Progenitor cell of endocrine pancreas (in vitro differentiated cells): ENCODE results near the gene EGF. TPM values are rescaled to one million over a fixed set of nuclear protein-coding genes. Genes with fewer than 3 reads are reported as not detected.

Experiments
- DNase-seq: peaks from one replicate; pipeline ENCODE4 v3.0.0; 2021; ENCODE audit warnings: low spot score; ENCODE audit not compliant: unreplicated experiment
- H3K27ac Mint-ChIP-seq: 2 replicates; pipeline ENCODE4 v1.8.0; 2021; ENCODE audit warnings: mild to moderate bottlenecking, moderate library complexity, mixed read lengths
- H3K27me3 Mint-ChIP-seq: 2 replicates; pipeline ENCODE4 v1.8.0; 2021; ENCODE audit warnings: mixed read lengths
- H3K36me3 Mint-ChIP-seq: 2 replicates; pipeline ENCODE4 v1.8.0; 2022; ENCODE audit warnings: mixed read lengths; ENCODE audit not compliant: insufficient read depth
- H3K4me1 Mint-ChIP-seq: 2 replicates; pipeline ENCODE4 v1.8.0; 2021; ENCODE audit warnings: low read depth, mixed read lengths
- H3K4me3 Mint-ChIP-seq: 2 replicates; pipeline ENCODE4 v1.8.0; 2021; ENCODE audit warnings: low read depth, mild to moderate bottlenecking, moderate library complexity, mixed read lengths
- H3K9me3 Mint-ChIP-seq: 2 replicates; pipeline ENCODE4 v1.8.0; 2021; ENCODE audit warnings: low read depth, mixed read lengths
- total RNA-seq: library from RNA; stranded (reverse); gene quantifications from 2 replicates; pipeline ENCODE4 v1.2.1, GENCODE V29; 2021
- TF ChIP-seq, protein P1 (sequence below): fragments of 200-600 bp; sonication (generic); IDR thresholded peaks from one replicate; pipeline ENCODE4 v1.5.0; 2021; ENCODE audit warnings: antibody characterized with exemption, mild to moderate bottlenecking; ENCODE audit not compliant: unreplicated experiment

The EGF gene
- total RNA-seq, 1 donor from 2014 or later = 0.36 TPM

DNA sequence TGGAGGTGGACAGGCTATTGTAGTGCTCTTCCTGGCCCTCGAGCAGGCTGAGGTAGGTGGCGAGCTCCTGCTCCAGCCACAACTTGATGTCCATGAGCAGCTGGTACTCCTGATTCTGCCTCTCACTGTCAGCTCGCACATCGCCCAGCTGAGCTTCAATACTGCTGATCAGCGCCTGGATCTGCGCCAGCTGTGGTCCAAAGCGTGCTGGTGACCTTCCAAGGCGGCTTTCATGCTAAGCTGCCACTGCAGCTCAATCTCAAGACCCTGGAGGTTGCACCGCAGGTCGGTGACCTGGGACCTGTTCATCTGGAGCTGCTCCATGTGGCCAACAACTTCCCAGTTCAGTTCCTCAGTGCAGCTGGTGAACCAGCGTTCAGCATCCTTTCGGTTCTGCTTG lies 33.6 kb upstream of the EGF start:
- H3K27me3 Mint-ChIP-seq = no peaks in the 10 kb centered on the region

DNA sequence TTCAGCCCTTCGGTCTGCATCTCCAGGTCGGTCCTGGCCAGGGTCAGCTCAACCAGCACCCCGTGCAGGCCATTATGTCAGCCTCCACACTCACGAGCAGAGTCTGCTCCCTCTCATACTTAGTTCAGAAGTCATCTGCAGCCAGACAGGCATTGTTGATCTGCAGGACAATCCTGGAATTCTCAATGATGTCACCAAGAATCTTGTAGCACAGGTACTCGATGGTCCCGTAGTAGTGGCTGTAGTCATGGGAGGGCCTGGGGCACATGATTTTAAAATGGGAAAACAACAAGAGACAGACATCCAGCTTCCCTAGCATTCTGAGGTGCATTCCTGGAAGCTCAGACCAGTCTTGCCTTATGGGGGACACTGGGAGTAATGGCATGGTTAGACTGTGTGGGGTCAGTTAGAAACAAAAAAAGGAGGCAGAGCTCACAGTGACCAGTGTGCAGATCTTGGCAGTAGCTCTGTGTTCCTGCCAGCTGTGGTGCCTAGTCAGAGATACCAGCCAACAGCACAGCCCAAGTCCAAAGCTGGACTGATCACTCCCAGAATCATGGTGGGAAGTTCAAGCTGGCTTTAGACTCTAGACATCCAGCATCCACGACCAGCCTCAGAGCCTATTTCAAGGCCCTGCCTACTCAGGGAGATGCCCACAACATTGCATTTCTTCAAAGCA lies 32.9 kb upstream of the EGF start:
- H3K4me1 Mint-ChIP-seq = peaks cover 5% of the 10 kb centered on the region
- DNase-seq = no peak
- no peak overlapping the region for H3K27ac Mint-ChIP-seq
- no peaks in the 10 kb centered on the region for H3K36me3 Mint-ChIP-seq
- no peak overlapping the region for H3K4me3 Mint-ChIP-seq
- no peaks in the 10 kb centered on the region for H3K9me3 Mint-ChIP-seq
- TF ChIP-seq, protein P1, sequence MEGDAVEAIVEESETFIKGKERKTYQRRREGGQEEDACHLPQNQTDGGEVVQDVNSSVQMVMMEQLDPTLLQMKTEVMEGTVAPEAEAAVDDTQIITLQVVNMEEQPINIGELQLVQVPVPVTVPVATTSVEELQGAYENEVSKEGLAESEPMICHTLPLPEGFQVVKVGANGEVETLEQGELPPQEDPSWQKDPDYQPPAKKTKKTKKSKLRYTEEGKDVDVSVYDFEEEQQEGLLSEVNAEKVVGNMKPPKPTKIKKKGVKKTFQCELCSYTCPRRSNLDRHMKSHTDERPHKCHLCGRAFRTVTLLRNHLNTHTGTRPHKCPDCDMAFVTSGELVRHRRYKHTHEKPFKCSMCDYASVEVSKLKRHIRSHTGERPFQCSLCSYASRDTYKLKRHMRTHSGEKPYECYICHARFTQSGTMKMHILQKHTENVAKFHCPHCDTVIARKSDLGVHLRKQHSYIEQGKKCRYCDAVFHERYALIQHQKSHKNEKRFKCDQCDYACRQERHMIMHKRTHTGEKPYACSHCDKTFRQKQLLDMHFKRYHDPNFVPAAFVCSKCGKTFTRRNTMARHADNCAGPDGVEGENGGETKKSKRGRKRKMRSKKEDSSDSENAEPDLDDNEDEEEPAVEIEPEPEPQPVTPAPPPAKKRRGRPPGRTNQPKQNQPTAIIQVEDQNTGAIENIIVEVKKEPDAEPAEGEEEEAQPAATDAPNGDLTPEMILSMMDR = no peak
- no peaks in the 10 kb centered on the region for H3K27me3 Mint-ChIP-seq

More for the DNA sequence above, 33.6 kb upstream of the EGF start:
- no peak overlapping the region for H3K4me3 Mint-ChIP-seq
- peaks cover 5% of the 10 kb centered on the region for H3K4me1 Mint-ChIP-seq
- no peaks in the 10 kb centered on the region for H3K36me3 Mint-ChIP-seq
- TF ChIP-seq, protein P1 = no peak
- no peaks in the 10 kb centered on the region for H3K9me3 Mint-ChIP-seq
- no peak for DNase-seq
- H3K27ac Mint-ChIP-seq = no peak overlapping the region

DNA sequence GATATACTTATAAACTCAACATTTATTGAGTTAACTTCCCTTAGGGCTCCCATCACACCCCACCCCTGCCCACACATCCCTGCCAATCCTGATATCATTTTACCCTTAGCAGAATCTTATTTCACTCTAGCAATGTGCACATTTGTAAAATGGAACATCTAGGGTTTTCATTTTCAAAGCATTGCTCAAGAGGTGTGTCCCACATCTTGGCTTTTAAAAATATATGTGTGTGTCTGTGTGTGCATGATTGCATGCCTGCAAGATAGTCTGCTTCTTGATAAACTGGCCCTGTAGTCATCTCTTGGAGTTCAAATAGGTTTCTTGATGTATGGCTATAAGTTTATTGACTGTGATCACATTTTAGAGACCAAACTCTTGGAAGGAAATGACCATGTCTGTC lies 26.4 kb upstream of the EGF start:
- Mint-ChIP-seq H3K27me3 (no peaks in the 10 kb centered on the region), H3K9me3 (no peaks in the 10 kb centered on the region), H3K4me3 (no peak overlapping the region), H3K4me1 (no peaks in the 10 kb centered on the region), H3K27ac (no peak overlapping the region), H3K36me3 (no peaks in the 10 kb centered on the region)
- DNase-seq = no peak
- TF ChIP-seq, protein P1 = no peak

DNA sequence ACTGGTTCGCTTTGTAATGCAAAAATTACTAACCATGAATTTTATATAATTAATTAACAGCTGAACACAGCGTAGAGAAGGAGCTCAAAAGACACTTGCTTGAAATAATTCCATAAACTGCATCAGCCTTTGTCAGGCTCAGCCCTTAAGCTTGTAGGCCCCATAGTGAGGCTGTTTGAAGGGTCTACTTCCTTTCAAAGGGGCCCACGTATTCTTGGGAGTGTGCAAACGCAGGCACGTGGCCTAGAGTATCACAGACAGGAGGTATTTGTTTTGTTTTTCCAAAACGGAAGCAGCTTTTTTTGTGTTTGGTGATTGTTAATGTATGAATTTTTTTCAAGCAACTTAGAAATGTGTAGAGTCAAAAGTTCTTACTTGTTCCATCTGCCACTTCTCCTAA lies 25.6 kb upstream of the EGF start:
- no peaks in the 10 kb centered on the region for H3K9me3 Mint-ChIP-seq
- TF ChIP-seq, protein P1 = no peak
- H3K4me1 Mint-ChIP-seq = no peaks in the 10 kb centered on the region
- H3K27me3 Mint-ChIP-seq = no peaks in the 10 kb centered on the region
- no peak for DNase-seq
- no peak overlapping the region for H3K4me3 Mint-ChIP-seq
- no peak overlapping the region for H3K27ac Mint-ChIP-seq
- no peaks in the 10 kb centered on the region for H3K36me3 Mint-ChIP-seq

DNA sequence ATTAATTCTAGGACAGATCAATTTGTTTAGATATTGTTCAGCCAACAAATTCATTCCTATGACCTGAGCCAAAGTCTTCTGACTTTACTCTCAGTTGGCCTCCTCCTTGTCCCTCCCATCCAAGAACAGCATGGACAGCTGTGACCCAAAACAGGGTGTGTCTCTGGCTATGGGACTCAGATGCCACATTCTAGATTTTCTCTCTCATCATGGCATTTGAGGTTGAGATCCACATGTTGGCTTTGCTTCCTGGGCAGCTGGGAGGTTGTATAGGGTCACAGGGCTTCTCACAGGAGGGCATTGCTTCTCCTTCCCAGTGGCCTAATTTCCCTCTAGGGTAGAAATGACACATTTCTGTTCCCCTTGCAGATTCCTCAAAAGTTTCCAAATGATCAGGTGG lies 22.6 kb upstream of the EGF start:
- H3K36me3 Mint-ChIP-seq = no peaks in the 10 kb centered on the region
- no peak overlapping the region for H3K27ac Mint-ChIP-seq
- H3K27me3 Mint-ChIP-seq = no peaks in the 10 kb centered on the region
- H3K9me3 Mint-ChIP-seq = no peaks in the 10 kb centered on the region
- no peak for DNase-seq
- no peaks in the 10 kb centered on the region for H3K4me1 Mint-ChIP-seq
- H3K4me3 Mint-ChIP-seq = no peak overlapping the region
- TF ChIP-seq, protein P1 = no peak
